ENCODE measurements around the gene ZDHHC7. TPM values are rescaled to one million over a fixed set of nuclear protein-coding genes. Genes with fewer than 3 reads are reported as not detected.

Gene ZDHHC7
- total RNA-seq, 1 donor from 2014 or later: 67.3 TPM

DNA sequence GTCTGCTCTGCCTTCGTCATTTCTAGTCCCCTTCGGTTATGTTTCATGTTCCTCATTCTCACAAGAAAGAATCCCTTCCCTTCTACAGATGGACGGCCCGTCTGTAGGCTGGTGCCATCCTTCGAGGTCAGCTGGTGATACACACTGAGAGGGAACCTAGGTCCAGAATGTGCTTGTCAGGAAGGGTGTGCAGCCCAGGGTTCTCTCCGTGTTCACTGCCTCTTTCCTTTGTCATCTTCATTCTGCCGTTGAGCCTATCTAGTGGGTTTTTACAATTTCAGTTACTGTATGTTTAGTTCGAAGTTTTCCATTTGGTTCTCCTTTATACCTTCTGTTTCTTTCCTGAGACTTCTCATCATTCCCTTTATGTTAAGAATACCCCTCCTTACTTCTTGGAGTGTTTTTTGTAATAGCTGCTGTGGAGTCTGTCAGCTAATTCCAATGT, 35.2 kb upstream of the ZDHHC7 start:
- no peak for TF ChIP-seq CTCF (IDR thresholded peaks at IDR 0.05; ENCODE audit: unreplicated experiment)
- no peak overlapping the region for H3K4me3 Mint-ChIP-seq (ENCODE audit: low read depth)
- H3K36me3 Mint-ChIP-seq (ENCODE audit: insufficient read depth): peaks cover 1% of the 10 kb centered on the region
- no peaks in the 10 kb centered on the region for H3K9me3 Mint-ChIP-seq (ENCODE audit: low read depth)
- no peak for DNase-seq (ENCODE audit: low spot score, unreplicated experiment)
- H3K27ac Mint-ChIP-seq: peak overlapping the region; percentile 84
- peaks cover 17% of the 10 kb centered on the region for H3K4me1 Mint-ChIP-seq (ENCODE audit: low read depth)
- no peaks in the 10 kb centered on the region for H3K27me3 Mint-ChIP-seq

DNA sequence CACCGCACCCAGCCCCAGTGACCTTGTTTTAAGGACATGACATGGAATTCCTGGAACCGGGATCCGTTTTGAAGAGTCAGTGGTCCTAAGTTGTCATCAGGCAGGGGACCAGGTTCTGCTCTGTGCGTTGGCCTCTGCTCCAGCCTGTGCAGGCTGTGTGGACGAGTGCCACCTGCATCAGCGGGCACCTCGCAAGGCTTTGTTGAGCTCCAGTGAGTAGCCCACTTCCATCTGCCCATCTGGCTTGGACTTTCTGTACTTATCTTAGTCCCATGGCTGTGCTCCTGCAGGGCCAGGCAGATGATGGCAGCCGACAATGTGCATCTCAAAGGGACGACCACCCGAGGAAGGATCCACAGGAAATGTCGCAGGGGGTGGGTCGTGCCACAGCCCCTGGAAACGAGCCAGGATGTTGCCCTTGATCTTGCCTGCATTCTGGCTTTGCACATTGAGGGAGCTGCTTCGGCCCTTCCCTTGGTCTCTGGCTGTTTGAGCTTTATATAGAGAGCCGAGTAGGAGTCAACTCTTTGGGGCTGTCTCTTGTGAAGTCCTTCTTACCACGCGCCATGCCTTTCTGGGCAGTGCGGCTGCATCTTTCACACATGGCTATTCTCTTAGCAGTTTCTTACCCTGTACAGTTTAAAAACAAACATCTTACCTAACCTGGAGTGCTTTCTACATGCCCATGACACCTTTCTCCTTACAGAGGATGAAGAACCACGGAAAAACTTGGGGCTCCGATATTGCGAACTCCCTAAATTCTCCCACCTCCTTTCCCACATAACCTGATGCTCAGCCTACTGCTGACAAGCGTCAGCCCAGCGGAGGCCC, 34.5 kb upstream of the ZDHHC7 start:
- Mint-ChIP-seq H3K27me3 (no peaks in the 10 kb centered on the region), H3K4me1 (ENCODE audit: low read depth) (peaks cover 17% of the 10 kb centered on the region), H3K4me3 (ENCODE audit: low read depth) (no peak overlapping the region), H3K27ac (no peak overlapping the region), H3K9me3 (ENCODE audit: low read depth) (no peaks in the 10 kb centered on the region), H3K36me3 (ENCODE audit: insufficient read depth) (peaks cover 1% of the 10 kb centered on the region)
- no peak for TF ChIP-seq CTCF (IDR thresholded peaks at IDR 0.05; ENCODE audit: unreplicated experiment)
- DNase-seq (ENCODE audit: low spot score, unreplicated experiment): no peak

DNA sequence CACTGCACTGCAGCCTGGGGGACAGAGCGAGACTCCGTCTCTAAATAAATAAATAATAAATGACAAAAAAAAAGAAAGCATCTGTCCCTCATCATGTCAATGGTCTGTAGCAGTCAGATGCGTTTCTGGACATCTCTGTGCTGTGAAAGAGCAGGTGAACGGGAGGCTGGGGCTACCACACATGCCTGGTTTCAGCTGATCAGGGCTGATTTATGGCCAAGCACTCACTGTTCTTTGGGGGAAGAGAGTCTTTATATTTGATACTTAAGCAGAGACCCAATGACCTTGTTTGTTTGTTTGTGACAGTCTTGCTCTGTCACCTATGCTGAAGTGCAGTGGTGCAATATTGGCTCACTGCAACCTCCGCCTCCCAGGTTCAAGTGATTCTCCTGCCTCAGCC, 33.7 kb upstream of the ZDHHC7 start:
- H3K9me3 Mint-ChIP-seq (ENCODE audit: low read depth): no peaks in the 10 kb centered on the region
- peaks cover 1% of the 10 kb centered on the region for H3K36me3 Mint-ChIP-seq (ENCODE audit: insufficient read depth)
- TF ChIP-seq CTCF (IDR thresholded peaks at IDR 0.05; ENCODE audit: unreplicated experiment): no peak
- peaks cover 17% of the 10 kb centered on the region for H3K4me1 Mint-ChIP-seq (ENCODE audit: low read depth)
- H3K4me3 Mint-ChIP-seq (ENCODE audit: low read depth): no peak overlapping the region
- no peaks in the 10 kb centered on the region for H3K27me3 Mint-ChIP-seq
- DNase-seq (ENCODE audit: low spot score, unreplicated experiment): no peak
- no peak overlapping the region for H3K27ac Mint-ChIP-seq

DNA sequence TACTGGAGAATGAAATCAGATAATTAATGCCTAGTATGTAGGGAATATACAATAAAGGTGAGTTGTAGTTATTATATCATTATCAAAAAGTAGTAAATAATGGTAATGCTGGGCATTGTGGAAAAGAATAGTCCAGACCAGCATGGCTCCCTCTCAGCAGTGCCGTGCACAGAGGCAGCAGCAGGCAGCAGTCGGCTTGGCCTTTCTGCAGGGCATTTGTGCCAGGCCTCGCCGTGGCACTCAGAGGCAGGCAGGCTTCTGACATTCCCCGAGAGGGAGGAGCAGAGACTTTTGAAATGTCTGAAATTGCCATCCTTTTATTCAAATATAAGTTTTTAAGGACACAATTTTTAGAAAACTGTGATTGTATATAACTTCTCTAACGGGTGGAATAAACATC, 31.3 kb upstream of the ZDHHC7 start:
- no peak overlapping the region for H3K4me3 Mint-ChIP-seq (ENCODE audit: low read depth)
- H3K27ac Mint-ChIP-seq: no peak overlapping the region
- DNase-seq (ENCODE audit: low spot score, unreplicated experiment): no peak
- no peaks in the 10 kb centered on the region for H3K27me3 Mint-ChIP-seq
- peaks cover 12% of the 10 kb centered on the region for H3K4me1 Mint-ChIP-seq (ENCODE audit: low read depth)
- no peaks in the 10 kb centered on the region for H3K9me3 Mint-ChIP-seq (ENCODE audit: low read depth)
- no peaks in the 10 kb centered on the region for H3K36me3 Mint-ChIP-seq (ENCODE audit: insufficient read depth)
- TF ChIP-seq CTCF (IDR thresholded peaks at IDR 0.05; ENCODE audit: unreplicated experiment): no peak

DNA sequence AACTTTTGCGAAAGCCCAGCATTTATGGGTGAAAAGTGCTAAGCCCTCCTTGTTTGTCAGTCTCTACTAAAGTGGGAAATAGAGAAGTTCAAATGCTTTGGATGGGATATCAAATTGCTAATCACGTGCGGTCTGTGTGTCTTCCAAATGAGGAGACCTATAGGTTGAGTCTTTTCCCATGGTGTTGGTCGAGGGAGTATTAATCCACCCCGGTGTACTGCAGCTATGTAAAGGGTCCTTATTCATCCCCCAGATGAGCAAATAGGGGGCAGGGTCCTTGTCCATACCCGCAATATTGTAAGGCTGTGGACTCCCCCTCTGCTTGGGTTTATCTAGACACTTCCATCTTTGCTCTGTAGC, 30.8 kb upstream of the ZDHHC7 start:
- Mint-ChIP-seq H3K27me3 (no peaks in the 10 kb centered on the region), H3K9me3 (ENCODE audit: low read depth) (no peaks in the 10 kb centered on the region), H3K4me1 (ENCODE audit: low read depth) (peaks cover 8% of the 10 kb centered on the region), H3K27ac (no peak overlapping the region), H3K4me3 (ENCODE audit: low read depth) (no peak overlapping the region), H3K36me3 (ENCODE audit: insufficient read depth) (no peaks in the 10 kb centered on the region)
- no peak for TF ChIP-seq CTCF (IDR thresholded peaks at IDR 0.05; ENCODE audit: unreplicated experiment)
- no peak for DNase-seq (ENCODE audit: low spot score, unreplicated experiment)

Measured in progenitor cell of endocrine pancreas (in vitro differentiated cells).